ENCODE results near the gene ACAA2. TPM values are rescaled to one million over a fixed set of nuclear protein-coding genes. Genes with fewer than 3 reads are reported as not detected.

ACAA2 gene
- polyA plus RNA-seq, 1 donor (not counting 4 experiments of a cell fraction or from before 2014, with no cell fraction given), result 2.3 TPM

- H2AFZ ChIP-seq (ENCODE audit: control insufficient read depth, low read length), result no peak overlapping the region
- H3K9me3 ChIP-seq (ENCODE audit: control insufficient read depth, low read depth, low read length), result no peaks in the 10 kb centered on the region
- FAIRE-seq, result peak; percentile 90
- DNase-seq (ENCODE audit: low read depth, low spot score), result peak; percentile 53
- H3K36me3 ChIP-seq (ENCODE audit: control insufficient read depth in 2 of 2, extremely low read depth in 1 of 2, insufficient read depth in 2 of 2, low read length in 2 of 2), result no peaks in the 10 kb centered on the region
- TF ChIP-seq EZH2 (IDR thresholded peaks at IDR 0.05; ENCODE audit: low read length) (no peak), CTCF (optimal IDR thresholded peaks at IDR 0.05 in 1 of 3, IDR thresholded peaks at IDR 0.05 in 1 of 3, conservative IDR thresholded peaks at IDR 0.05 in 1 of 3; ENCODE audit: extremely low read depth in 1 of 3, insufficient read depth in 2 of 3, low read length in 3 of 3) (peak; percentile 73 to 93 (median 78))
- no peaks in the 10 kb centered on the region for H3K27me3 ChIP-seq (ENCODE audit: control insufficient read depth, extremely low read depth, insufficient read depth, low read length)
- H3K4me1 ChIP-seq (ENCODE audit: control insufficient read depth, extremely low read depth, insufficient read depth, low read length), result no peaks in the 10 kb centered on the region
- no peaks in the 10 kb centered on the region for H4K20me1 ChIP-seq (ENCODE audit: control insufficient read depth, extremely low read depth, insufficient read depth, low read length)
- H3K27ac ChIP-seq (ENCODE audit: control insufficient read depth, insufficient read depth, low read length), result no peak overlapping the region
- no peak overlapping the region for H3K4me2 ChIP-seq (ENCODE audit: control insufficient read depth, extremely low read depth, insufficient read depth, low read depth, low read length)
- no peak overlapping the region for H3K4me3 ChIP-seq (ENCODE audit: control insufficient read depth in 2 of 3, extremely low read depth in 1 of 3, insufficient read depth in 2 of 3, low read depth in 1 of 3, low read length in 3 of 3)
- no peaks in the 10 kb centered on the region for H3K9me1 ChIP-seq (ENCODE audit: control insufficient read depth, extremely low read depth, insufficient read depth, low read length)
- H3K9ac ChIP-seq (ENCODE audit: control insufficient read depth, extremely low read depth, insufficient read depth, low read length), result no peak overlapping the region
- dilution Hi-C loops (cut with MboI; ENCODE audit: extremely low pct_ligation_motif_present, low sequenced_read_pairs), result no loop called here
- no peaks in the 10 kb centered on the region for H3K79me2 ChIP-seq (ENCODE audit: control insufficient read depth, insufficient read depth, low read length)
Measured at GRCh38 chr18:49768051-49768391, 45.3 kb downstream of the ACAA2 start.

- DNase-seq (ENCODE audit: low read depth, low spot score) (no peak), FAIRE-seq (no peak)
- H2AFZ ChIP-seq (ENCODE audit: control insufficient read depth, low read length), result no peak overlapping the region
- TF ChIP-seq CTCF (optimal IDR thresholded peaks at IDR 0.05 in 1 of 3, IDR thresholded peaks at IDR 0.05 in 1 of 3, conservative IDR thresholded peaks at IDR 0.05 in 1 of 3; ENCODE audit: extremely low read depth in 1 of 3, insufficient read depth in 2 of 3, low read length in 3 of 3), result no peak
- no peak for TF ChIP-seq EZH2 (IDR thresholded peaks at IDR 0.05; ENCODE audit: low read length)
- no peak overlapping the region for H3K4me3 ChIP-seq (ENCODE audit: control insufficient read depth in 2 of 3, extremely low read depth in 1 of 3, insufficient read depth in 2 of 3, low read depth in 1 of 3, low read length in 3 of 3)
- dilution Hi-C loops (cut with MboI; ENCODE audit: extremely low pct_ligation_motif_present, low sequenced_read_pairs), result no loop called here
- no peaks in the 10 kb centered on the region for H4K20me1 ChIP-seq (ENCODE audit: control insufficient read depth, extremely low read depth, insufficient read depth, low read length)
- no peak overlapping the region for H3K27ac ChIP-seq (ENCODE audit: control insufficient read depth, insufficient read depth, low read length)
- no peaks in the 10 kb centered on the region for H3K9me1 ChIP-seq (ENCODE audit: control insufficient read depth, extremely low read depth, insufficient read depth, low read length)
- H3K4me2 ChIP-seq (ENCODE audit: control insufficient read depth, extremely low read depth, insufficient read depth, low read depth, low read length), result no peak overlapping the region
- H3K9me3 ChIP-seq (ENCODE audit: control insufficient read depth, low read depth, low read length), result no peaks in the 10 kb centered on the region
- H3K4me1 ChIP-seq (ENCODE audit: control insufficient read depth, extremely low read depth, insufficient read depth, low read length), result no peaks in the 10 kb centered on the region
- H3K36me3 ChIP-seq (ENCODE audit: control insufficient read depth in 2 of 2, extremely low read depth in 1 of 2, insufficient read depth in 2 of 2, low read length in 2 of 2), result no peaks in the 10 kb centered on the region
- no peak overlapping the region for H3K9ac ChIP-seq (ENCODE audit: control insufficient read depth, extremely low read depth, insufficient read depth, low read length)
- no peaks in the 10 kb centered on the region for H3K27me3 ChIP-seq (ENCODE audit: control insufficient read depth, extremely low read depth, insufficient read depth, low read length)
- no peaks in the 10 kb centered on the region for H3K79me2 ChIP-seq (ENCODE audit: control insufficient read depth, insufficient read depth, low read length)
Measured at GRCh38 chr18:49767111-49768050, 46.0 kb downstream of the ACAA2 start.

Data from keratinocyte (primary cell).